HepG2 (cell line): Measurements from ENCODE around the gene SP6. TPM values are rescaled to one million over a fixed set of nuclear protein-coding genes. Genes with fewer than 3 reads are reported as not detected.

Experiments used
- ATAC-seq: fragments of 200-7000 bp; cut with Tn5 transposase; 3 replicates; pipeline ENCODE4 v1.9.1; 2020; ENCODE audit warnings: mild to moderate bottlenecking, moderate library complexity
- BruUV-seq: library from RNA; stranded (reverse); fragments of 400-500 nt; replicated peaks from 2 replicates; lab custom pipeline; 2021; lab: Mats Ljungman, UMichigan
- CTCF ChIA-PET: fragments of 300-600 bp; formaldehyde crosslinking; extraction: SDS; loops from one replicate; lab custom pipeline; 2021; ENCODE audit warnings: low total read pairs, inconsistent platforms, low intra/inter-chr PET ratio; lab: Yijun Ruan, JAX
- POLR2A ChIA-PET: fragments of 350-600 bp; sonication (Branson Sonifier 250); formaldehyde crosslinking; loops from one replicate; lab custom pipeline; 2020; ENCODE audit warnings: antibody characterized with exemption, inconsistent platforms; lab: Yijun Ruan, JAX
- DNase-seq: peaks from one replicate; pipeline ENCODE4 v3.0.0-alpha.2; 2015; ENCODE audit warnings: low spot score
- FAIRE-seq: peaks from 3 replicates; lab custom pipeline; 2011; peaks lifted over from hg19 to GRCh38; lab: Jason Lieb, UNC
- H2AFZ ChIP-seq: one replicate; pipeline ENCODE4 v1.6.1; 2011; ENCODE audit warnings: low read length, inconsistent platforms
- H3K27ac ChIP-seq: fragments of 300-600 bp; 3 replicates; pipeline ENCODE4 v1.8.0; 2011; ENCODE audit warnings: mixed run types, mild to moderate bottlenecking, mixed read lengths, low read length, inconsistent platforms; ENCODE audit not compliant: insufficient read depth; ENCODE audit errors: extremely low read length
- H3K27me3 ChIP-seq, 2 experiments: fragments of 200-600 bp in 1 of 2; 2 replicates in 1 of 2; 3 replicates in 1 of 2; pipeline versions ENCODE4 v1.6.0 to v1.8.0; 2011; ENCODE audit warnings: low read length in 2 of 2, mild to moderate bottlenecking in 2 of 2, moderate library complexity in 2 of 2, inconsistent platforms in 1 of 2; ENCODE audit not compliant: insufficient read depth in 2 of 2, control insufficient read depth in 1 of 2
- H3K36me3 ChIP-seq, 2 experiments: fragments of 200-600 bp in 1 of 2; replicated peaks in 1 of 2; 2 replicates in 1 of 2; 3 replicates in 1 of 2; pipeline versions ENCODE4 v1.5.1 to v1.8.0; 2011; ENCODE audit warnings: low read length in 2 of 2, inconsistent platforms in 1 of 2; ENCODE audit not compliant: insufficient read depth in 2 of 2, control insufficient read depth in 1 of 2
- H3K4me1 ChIP-seq: 2 replicates; pipeline ENCODE4 v1.5.1; 2012; ENCODE audit warnings: low read length, inconsistent platforms; ENCODE audit not compliant: insufficient read depth
- H3K4me2 ChIP-seq: 2 replicates; pipeline ENCODE4 v1.6.0; 2011; ENCODE audit warnings: low read depth, low read length, inconsistent platforms
- H3K4me3 ChIP-seq, 3 experiments: fragments of 200-600 bp in 1 of 3; sonication (generic), shearing (Covaris generic) in 1 of 3; replicated peaks in 1 of 3; 2 replicates each; pipeline ENCODE4 v1.5.1; 2011 to 2016; ENCODE audit warnings: low read length in 3 of 3, inconsistent platforms in 2 of 3, low read depth in 2 of 3, mild to moderate bottlenecking in 2 of 3, control low read depth in 1 of 3, mixed read lengths in 1 of 3; ENCODE audit not compliant: insufficient read depth in 1 of 3
- H3K79me2 ChIP-seq: one replicate; pipeline ENCODE4 v1.6.1; 2011; ENCODE audit warnings: low read length, inconsistent platforms; ENCODE audit not compliant: insufficient read depth
- H3K9ac ChIP-seq: 2 replicates; pipeline ENCODE4 v1.6.0; 2011; ENCODE audit warnings: mild to moderate bottlenecking, low read depth, low read length, inconsistent platforms; ENCODE audit not compliant: insufficient read depth
- H3K9me3 ChIP-seq: 2 replicates; pipeline ENCODE4 v1.5.1; 2012; ENCODE audit warnings: mild to moderate bottlenecking, low read length
- H4K20me1 ChIP-seq: 2 replicates; pipeline ENCODE4 v1.6.0; 2011; ENCODE audit warnings: inconsistent platforms, mild to moderate bottlenecking, low read length, moderate library complexity; ENCODE audit not compliant: insufficient read depth
- DPF2 ChIP-seq: sonication (generic); formaldehyde crosslinking; IDR thresholded peaks from 2 replicates; pipeline ENCODE4 v1.4.0; 2020; ENCODE audit warnings: mild to moderate bottlenecking, low read depth, missing genetic modification reagents, borderline replicate concordance
- HMGA1 ChIP-seq: sonication (generic); formaldehyde crosslinking; conservative IDR thresholded peaks from 2 replicates; pipeline ENCODE4 v1.4.0; 2020; ENCODE audit warnings: missing genetic modification reagents
- POLR2A ChIP-seq, 2 experiments: IDR thresholded peaks; 2 replicates each; pipeline ENCODE4 v1.6.1; 2011; ENCODE audit warnings: low read depth in 2 of 2, low read length in 2 of 2, mild to moderate bottlenecking in 1 of 2, moderate library complexity in 1 of 2; ENCODE audit not compliant: insufficient read depth in 1 of 2
- THAP11 ChIP-seq: IDR thresholded peaks from 2 replicates; pipeline ENCODE4 v1.6.1; 2016; ENCODE audit warnings: missing biosample characterization, missing genetic modification reagents
- ZNF101 ChIP-seq: sonication (generic); formaldehyde crosslinking; IDR thresholded peaks from 2 replicates; pipeline ENCODE4 v1.4.0; 2020; ENCODE audit warnings: mild to moderate bottlenecking, low read depth, missing genetic modification reagents, borderline replicate concordance
- ZNF317 ChIP-seq: sonication (generic); formaldehyde crosslinking; IDR thresholded peaks from 2 replicates; pipeline ENCODE4 v1.5.0; 2020; ENCODE audit warnings: mild to moderate bottlenecking, missing genetic modification reagents
- WGBS: methylation state at CpG from one replicate; pipeline ENCODE4 v1.1.6; 2017; ENCODE audit warnings: low lambda C conversion rate; 5-methylcytosine and 5-hydroxymethylcytosine counted together
- in situ Hi-C: cut with HindIII; loops from 2 replicates; pipeline ENCODE4 v1.10.0; 2017; ENCODE audit warnings: low pct_unique_long_range_greater_than_20kb; ENCODE audit not compliant: extremely low pct_ligation_motif_present
- intact Hi-C: fragments of 100-400 bp; cut with micrococcal nuclease; formaldehyde crosslinking; loops from one replicate; pipeline ENCODE4 v1.10.0; 2022; ENCODE audit not compliant: unreplicated experiment
- polyA plus RNA-seq, 8 experiments: library from polyadenylated mRNA; depleted of rRNA in 3 of 8; stranded (reverse) in 7 of 8; unstranded in 1 of 8; fragments of >200 nt; fragmentation: Illumina TruSeq in 4 of 8; extraction: Trizol in 4 of 8; gene quantifications; 2 replicates each; pipeline versions ENCODE4 v1.2.1 to v1.2.3, GENCODE V29; 2011 to 2016; ENCODE audit warnings: low read depth in 4 of 8, missing spikeins in 1 of 8, mixed read lengths in 1 of 8; ENCODE audit not compliant: insufficient read depth in 1 of 8
- total RNA-seq, 5 experiments: library from RNA; depleted of rRNA; stranded (reverse); fragments of >200 nt; fragmentation: Illumina TruSeq; extraction: Trizol; gene quantifications; 2 replicates each; pipeline ENCODE4 v1.2.3, GENCODE V29; 2016; ENCODE audit warnings: low read depth in 1 of 5
- TF ChIP-seq, protein P1 (sequence below): sonication (generic); formaldehyde crosslinking; IDR thresholded peaks from 2 replicates; pipeline ENCODE4 v1.4.0; 2020; ENCODE audit warnings: mild to moderate bottlenecking, missing genetic modification reagents
- TF ChIP-seq, protein P2 (sequence below): sonication (generic); formaldehyde crosslinking; IDR thresholded peaks from 2 replicates; pipeline ENCODE4 v1.8.1; 2023; ENCODE audit warnings: mild to moderate bottlenecking, moderate library complexity, missing genetic modification reagents
- TF ChIP-seq, protein P3 (sequence below), 2 experiments: sonication (generic) in 1 of 2; formaldehyde crosslinking in 1 of 2; IDR thresholded peaks; 2 replicates each; pipeline versions ENCODE4 v1.6.1 to v1.9.0; 2014 to 2022; ENCODE audit warnings: antibody characterized with exemption in 1 of 2, borderline replicate concordance in 1 of 2, inconsistent platforms in 1 of 2, low read depth in 1 of 2, missing genetic modification reagents in 1 of 2

Gene SP6
- total and polyA plus RNA-seq, 2 of the 13 experiments (the other 11 are each of a cell fraction or from before 2014, with no cell fraction given), result 0.07 TPM

DNA sequence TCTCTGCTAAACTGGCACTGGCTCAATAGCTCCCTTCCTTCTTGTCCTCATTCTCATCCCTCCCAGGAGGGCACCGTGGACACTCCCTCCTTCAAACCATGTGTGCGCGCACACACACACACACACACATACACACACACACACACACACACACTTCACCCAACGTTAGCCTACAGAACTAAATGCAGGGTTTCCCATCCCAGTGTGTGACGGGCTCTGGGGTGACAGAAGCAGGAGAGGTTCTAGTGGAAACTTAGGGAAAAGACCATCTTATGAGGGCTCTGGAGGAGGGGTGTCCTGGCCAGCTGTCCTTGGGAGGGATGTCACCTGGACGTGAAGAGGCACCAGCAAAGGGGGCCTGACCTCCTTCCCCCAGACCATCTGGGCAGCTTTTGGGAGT lies 49.1 kb downstream of the SP6 start:
- DNase-seq, result no peak
- Histone ChIP-seq H3K4me1 (no peaks in the 10 kb centered on the region), H3K4me3 (no peak overlapping the region), H3K79me2 (no peaks in the 10 kb centered on the region), H3K36me3 (no peaks in the 10 kb centered on the region), H3K27me3 (peaks cover 4 to 16% of the 10 kb centered on the region in 2 experiments; a peak in 3 of 5 replicates), H3K27ac (no peak overlapping the region), H3K4me2 (no peak overlapping the region), H3K9ac (no peak overlapping the region), H3K9me3 (no peaks in the 10 kb centered on the region), H2AFZ (no peak overlapping the region), H4K20me1 (peaks cover 4% of the 10 kb centered on the region; the same call in 1 of the 2 replicates)
- in situ Hi-C loops (no loop called here), intact Hi-C loops (loop anchor here (1.0 kb wide), 1 partner anchor 26 kb away; no protein-coding TSS in a partner anchor)
- CTCF ChIA-PET, result interaction anchor here (1.3 to 2.2 kb wide), 2 partner anchors 25 to 137 kb away, joined by 4 to 15 read pairs; no protein-coding TSS in a partner anchor
- WGBS, result 19% methylated on average over 6 of the region's 6 CpGs
- POLR2A ChIA-PET, result no interaction called here
- no TSS peak for BruUV-seq
- no peak for FAIRE-seq
- no peak for ATAC-seq
- no peak for TF ChIP-seq POLR2A (IDR thresholded peaks at IDR 0.05; ENCODE audit: insufficient read depth in 1 of 2, low read depth in 2 of 2, low read length in 2 of 2)
- TF ChIP-seq ZNF101, result no peak
- TF ChIP-seq, protein P1, sequence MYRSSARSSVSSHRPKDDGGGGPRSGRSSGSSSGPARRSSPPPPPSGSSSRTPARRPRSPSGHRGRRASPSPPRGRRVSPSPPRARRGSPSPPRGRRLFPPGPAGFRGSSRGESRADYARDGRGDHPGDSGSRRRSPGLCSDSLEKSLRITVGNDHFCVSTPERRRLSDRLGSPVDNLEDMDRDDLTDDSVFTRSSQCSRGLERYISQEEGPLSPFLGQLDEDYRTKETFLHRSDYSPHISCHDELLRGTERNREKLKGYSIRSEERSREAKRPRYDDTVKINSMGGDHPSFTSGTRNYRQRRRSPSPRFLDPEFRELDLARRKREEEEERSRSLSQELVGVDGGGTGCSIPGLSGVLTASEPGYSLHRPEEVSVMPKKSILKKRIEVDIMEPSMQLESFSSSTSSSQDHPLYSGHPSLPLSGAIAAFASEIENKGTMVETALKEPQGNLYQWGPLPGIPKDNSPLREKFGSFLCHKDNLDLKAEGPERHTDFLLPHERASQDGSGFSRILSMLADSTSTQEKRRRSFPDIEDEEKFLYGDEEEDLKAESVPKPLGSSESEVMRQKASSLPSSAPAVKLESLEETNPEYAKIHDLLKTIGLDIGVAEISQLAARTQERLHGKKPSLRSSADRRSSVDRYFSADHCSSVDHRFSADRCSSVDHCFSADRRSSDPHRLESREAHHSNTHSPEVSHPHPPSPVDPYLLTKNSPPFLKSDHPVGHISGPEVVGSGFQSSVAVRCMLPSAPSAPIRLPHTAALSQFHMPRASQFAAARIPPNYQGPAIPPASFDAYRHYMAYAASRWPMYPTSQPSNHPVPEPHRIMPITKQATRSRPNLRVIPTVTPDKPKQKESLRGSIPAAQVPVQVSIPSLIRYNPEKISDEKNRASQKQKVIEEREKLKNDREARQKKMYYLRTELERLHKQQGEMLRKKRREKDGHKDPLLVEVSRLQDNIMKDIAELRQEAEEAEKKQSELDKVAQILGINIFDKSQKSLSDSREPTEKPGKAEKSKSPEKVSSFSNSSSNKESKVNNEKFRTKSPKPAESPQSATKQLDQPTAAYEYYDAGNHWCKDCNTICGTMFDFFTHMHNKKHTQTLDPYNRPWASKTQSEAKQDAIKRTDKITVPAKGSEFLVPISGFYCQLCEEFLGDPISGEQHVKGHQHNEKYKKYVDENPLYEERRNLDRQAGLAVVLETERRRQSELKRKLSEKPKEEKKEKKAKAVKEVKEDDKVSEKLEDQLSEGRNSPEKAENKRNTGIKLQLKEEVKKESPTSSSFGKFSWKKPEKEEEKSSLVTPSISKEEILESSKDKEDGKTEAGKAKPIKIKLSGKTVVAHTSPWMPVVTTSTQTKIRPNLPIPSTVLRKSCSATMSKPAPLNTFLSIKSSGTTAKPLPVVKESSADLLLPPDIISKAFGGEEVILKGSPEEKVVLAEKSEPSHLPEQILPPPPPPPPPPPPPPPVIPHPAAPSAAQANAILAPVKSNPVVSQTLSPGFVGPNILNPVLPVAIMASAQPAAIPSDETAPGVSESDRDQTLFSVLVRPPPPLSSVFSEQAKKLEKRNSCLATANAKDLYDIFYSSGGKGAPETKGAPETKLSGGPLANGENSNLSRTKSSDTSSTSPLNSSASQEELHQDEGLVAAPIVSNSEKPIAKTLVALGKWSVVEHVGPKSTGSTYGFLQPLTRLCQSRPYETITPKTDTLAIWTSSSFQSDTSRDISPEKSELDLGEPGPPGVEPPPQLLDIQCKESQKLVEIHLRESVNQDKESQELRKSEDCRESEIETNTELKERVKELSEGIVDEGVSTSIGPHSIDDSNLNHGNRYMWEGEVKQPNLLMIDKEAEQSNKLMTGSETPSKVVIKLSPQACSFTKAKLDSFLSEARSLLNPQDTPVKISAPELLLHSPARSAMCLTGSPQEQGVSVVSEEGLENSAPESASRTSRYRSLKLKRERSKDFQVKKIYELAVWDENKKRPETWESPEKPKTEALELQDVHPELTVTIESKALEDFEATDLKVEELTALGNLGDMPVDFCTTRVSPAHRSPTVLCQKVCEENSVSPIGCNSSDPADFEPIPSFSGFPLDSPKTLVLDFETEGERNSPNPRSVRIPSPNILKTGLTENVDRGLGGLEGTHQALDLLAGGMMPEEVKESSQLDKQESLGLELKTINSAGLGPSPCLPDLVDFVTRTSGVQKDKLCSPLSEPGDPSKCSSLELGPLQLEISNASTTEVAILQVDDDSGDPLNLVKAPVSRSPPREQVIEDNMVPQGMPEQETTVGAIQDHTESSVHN, result no peak
- TF ChIP-seq ZNF317, result no peak
- TF ChIP-seq, protein P2, sequence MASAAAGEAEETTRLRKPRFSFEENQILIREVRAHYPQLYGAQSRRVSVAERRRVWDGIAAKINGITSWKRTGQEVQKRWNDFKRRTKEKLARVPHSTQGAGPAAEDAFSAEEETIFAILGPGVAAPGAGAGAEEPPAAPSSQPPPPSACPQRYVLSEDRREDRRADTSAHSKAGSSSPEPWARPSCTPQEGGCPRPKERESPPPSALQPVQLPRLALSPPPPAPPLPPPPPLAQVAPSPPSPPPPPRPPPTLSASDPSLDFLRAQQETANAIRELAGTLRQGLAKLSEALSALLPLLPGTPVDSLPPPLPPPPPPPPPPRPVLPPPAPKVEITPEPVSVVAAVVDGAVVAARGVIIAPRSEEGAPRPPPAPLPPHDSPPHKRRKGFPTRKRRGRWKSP (CRISPR knock-in tag), result no peak
- TF ChIP-seq THAP11 (CRISPR knock-in tag), result no peak
- TF ChIP-seq DPF2, result no peak
- TF ChIP-seq HMGA1 (CRISPR knock-in tag), result no peak
- TF ChIP-seq, protein P3, sequence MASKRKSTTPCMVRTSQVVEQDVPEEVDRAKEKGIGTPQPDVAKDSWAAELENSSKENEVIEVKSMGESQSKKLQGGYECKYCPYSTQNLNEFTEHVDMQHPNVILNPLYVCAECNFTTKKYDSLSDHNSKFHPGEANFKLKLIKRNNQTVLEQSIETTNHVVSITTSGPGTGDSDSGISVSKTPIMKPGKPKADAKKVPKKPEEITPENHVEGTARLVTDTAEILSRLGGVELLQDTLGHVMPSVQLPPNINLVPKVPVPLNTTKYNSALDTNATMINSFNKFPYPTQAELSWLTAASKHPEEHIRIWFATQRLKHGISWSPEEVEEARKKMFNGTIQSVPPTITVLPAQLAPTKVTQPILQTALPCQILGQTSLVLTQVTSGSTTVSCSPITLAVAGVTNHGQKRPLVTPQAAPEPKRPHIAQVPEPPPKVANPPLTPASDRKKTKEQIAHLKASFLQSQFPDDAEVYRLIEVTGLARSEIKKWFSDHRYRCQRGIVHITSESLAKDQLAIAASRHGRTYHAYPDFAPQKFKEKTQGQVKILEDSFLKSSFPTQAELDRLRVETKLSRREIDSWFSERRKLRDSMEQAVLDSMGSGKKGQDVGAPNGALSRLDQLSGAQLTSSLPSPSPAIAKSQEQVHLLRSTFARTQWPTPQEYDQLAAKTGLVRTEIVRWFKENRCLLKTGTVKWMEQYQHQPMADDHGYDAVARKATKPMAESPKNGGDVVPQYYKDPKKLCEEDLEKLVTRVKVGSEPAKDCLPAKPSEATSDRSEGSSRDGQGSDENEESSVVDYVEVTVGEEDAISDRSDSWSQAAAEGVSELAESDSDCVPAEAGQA (IDR thresholded peaks at IDR 0.05; ENCODE audit: low read depth), result no peak
- TF ChIP-seq, protein P3 (CRISPR knock-in tag; IDR thresholded peaks at IDR 0.05; ENCODE audit: borderline replicate concordance), result no peak
